NOMO-1 treated with dmso at 0.1 percent for 144 hours (cell line): ENCODE data around the gene ATP4A.

Experiments
- DNase-seq: peaks from one replicate; lab custom pipeline; 2025; ENCODE audit not compliant: unreplicated experiment; lab: John Stamatoyannopoulos, UW

ATP4A gene

GRCh38 chr19:35566738-35567137 is 3.3 kb upstream of the ATP4A start:
- no peak for DNase-seq

- DNase-seq: no peak
These were observed 1.8 kb upstream of the ATP4A start for GRCh38 chr19:35565016-35565856.

GRCh38 chr19:35562776-35563175 is 682 bp downstream of the ATP4A start:
- no peak for DNase-seq

GRCh38 chr19:35562336-35562735 is 1.1 kb downstream of the ATP4A start:
- DNase-seq: no peak

- DNase-seq: no peak
These were observed 2.0 kb downstream of the ATP4A start for GRCh38 chr19:35561436-35561835.

GRCh38 chr19:35560677-35561076 is 2.8 kb downstream of the ATP4A start:
- DNase-seq: no peak

GRCh38 chr19:35560271-35560670 is 3.2 kb downstream of the ATP4A start:
- DNase-seq: no peak

GRCh38 chr19:35559781-35560180 is 3.7 kb downstream of the ATP4A start:
- DNase-seq: no peak

- no peak for DNase-seq
These were observed 4.2 kb downstream of the ATP4A start for GRCh38 chr19:35559281-35559659.

- DNase-seq: no peak
These were observed 4.8 kb downstream of the ATP4A start for GRCh38 chr19:35558400-35559280.

- no peak for DNase-seq
These were observed 5.7 kb downstream of the ATP4A start for GRCh38 chr19:35557539-35558399.

- no peak for DNase-seq
These were observed 6.5 kb downstream of the ATP4A start for GRCh38 chr19:35556846-35557538.

- DNase-seq: no peak
These were observed 7.3 kb downstream of the ATP4A start for GRCh38 chr19:35556025-35556590.

- no peak for DNase-seq
These were observed 8.0 kb downstream of the ATP4A start for GRCh38 chr19:35555301-35556005.

- DNase-seq: no peak
These were observed 9.4 kb downstream of the ATP4A start for GRCh38 chr19:35554076-35554475.

GRCh38 chr19:35553385-35554000 is 10.0 kb downstream of the ATP4A start:
- no peak for DNase-seq

GRCh38 chr19:35552534-35553384 is 10.7 kb downstream of the ATP4A start:
- DNase-seq: no peak

- no peak for DNase-seq
These were observed 12.2 kb downstream of the ATP4A start for GRCh38 chr19:35551091-35551810.
